Uterus (tissue), 2 donors: ENCODE measurements around the gene MIB2.

Experiments
- CTCF ChIP-seq, 4 experiments: fragments of 200-600 bp in 2 of 4; fragments of 450-650 bp in 2 of 4; sonication (generic) in 2 of 4; IDR thresholded peaks; one replicate each; pipeline ENCODE4 v1.5.1; 2016 to 2019; ENCODE audit warnings: antibody characterized with exemption in 4 of 4, mild to moderate bottlenecking in 2 of 4, moderate library complexity in 1 of 4
- POLR2A ChIP-seq, 2 donors: fragments of 450-650 bp; IDR thresholded peaks; one replicate each; pipeline ENCODE4 v1.6.1; 2016; ENCODE audit warnings: antibody characterized with exemption in 2 of 2, mild to moderate bottlenecking in 1 of 2, moderate library complexity in 1 of 2

GRCh38 chr1:1620433-1621139 lies 5.3 kb downstream of the MIB2 start:
- TF ChIP-seq POLR2A (IDR thresholded peaks at IDR 0.05) (no peak), CTCF (IDR thresholded peaks at IDR 0.05) (no peak)
